NCI-H1417 treated with DMSO at 0.1 percent for 48 hours (cell line): ENCODE data around the gene NSUN2.

Source experiments
- DNase-seq: peaks from one replicate; lab custom pipeline; 2025; lab: John Stamatoyannopoulos, UW

NSUN2 gene

GRCh38 chr5:6556089-6556801 lies 76.6 kb downstream of the NSUN2 start:
- DNase-seq: no peak

GRCh38 chr5:6554812-6555211 lies 78.0 kb downstream of the NSUN2 start:
- DNase-seq: no peak

- no peak for DNase-seq
These were observed 78.9 kb downstream of the NSUN2 start for GRCh38 chr5:6553972-6554371.

DNA sequence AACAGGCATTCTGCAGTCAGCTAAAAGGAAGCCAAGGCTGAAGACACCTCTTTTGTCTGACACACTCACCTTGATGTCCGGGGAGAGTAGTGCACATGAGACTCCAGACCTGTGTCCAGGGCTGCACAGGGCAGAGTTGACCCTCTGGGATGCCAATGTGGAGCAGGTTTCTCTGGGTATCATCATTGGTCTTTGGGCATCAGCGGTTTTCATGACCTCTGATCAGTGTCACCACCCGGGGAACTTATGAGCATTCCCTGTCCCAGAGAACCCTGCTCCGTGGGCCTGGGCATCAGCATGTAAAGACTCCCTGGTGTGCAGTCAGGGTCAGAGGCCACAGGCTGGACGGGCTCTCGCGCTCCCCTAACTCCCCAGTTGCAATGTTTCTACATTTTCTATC lies 80.2 kb downstream of the NSUN2 start:
- no peak for DNase-seq

- DNase-seq: no peak
These were observed 80.9 kb downstream of the NSUN2 start for GRCh38 chr5:6551955-6552313.

DNA sequence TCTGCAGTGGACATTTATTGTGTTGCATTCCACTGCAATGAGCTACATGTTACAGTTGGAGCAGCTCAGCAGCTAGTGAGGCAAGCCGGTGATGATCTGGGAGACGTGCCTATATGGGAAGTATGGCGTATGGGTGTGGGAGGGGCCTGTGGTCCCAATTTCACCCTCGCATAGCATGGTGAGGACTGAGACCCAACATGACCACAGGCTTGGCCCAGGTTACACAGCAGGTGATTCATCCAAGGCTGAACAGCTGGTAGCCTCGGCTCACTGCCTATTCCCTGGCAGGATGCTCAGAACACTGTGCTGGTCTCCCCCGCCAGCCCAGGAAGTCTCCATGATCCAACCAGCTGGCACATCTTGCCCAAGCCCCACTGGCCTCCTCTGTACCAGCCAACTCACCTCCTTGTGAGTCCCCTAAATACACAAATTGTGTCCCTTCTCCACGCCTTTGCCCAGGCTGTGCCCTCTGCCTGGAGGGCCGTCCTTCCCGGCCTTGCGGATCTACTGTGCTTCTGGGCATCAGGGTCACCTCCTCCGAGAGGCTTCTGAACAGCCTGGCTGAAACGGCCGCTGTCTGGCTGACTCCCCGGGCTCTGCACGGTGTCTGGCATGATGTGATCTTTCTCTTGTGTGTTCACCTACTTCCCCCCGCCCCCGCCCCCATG lies 81.4 kb downstream of the NSUN2 start:
- no peak for DNase-seq

DNA sequence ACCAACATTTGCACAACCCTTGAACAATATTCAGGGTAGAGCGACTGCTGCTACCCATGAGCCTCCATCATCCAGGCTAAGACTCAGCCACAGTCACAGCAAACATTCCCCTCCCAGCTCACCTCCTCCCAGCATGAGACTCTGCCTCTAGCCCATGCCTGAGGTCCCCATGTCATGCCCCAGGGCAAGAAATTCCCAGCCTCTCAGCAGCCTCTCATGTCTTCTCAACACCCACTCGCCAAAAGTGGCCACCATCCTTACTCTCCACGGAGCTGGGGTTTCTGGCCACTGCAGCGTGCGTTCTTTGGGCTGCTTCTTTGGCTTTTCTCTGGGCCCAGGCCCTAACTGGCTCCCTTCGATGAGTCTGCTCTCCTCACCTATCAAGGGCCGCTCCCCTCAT lies 82.2 kb downstream of the NSUN2 start:
- DNase-seq: no peak
